Body of pancreas (tissue), 4 donors: ENCODE data around the gene ADH5. TPM values are rescaled to one million over a fixed set of nuclear protein-coding genes. Genes with fewer than 3 reads are reported as not detected.

Source experiments
- ATAC-seq: fragments of 150-250 bp; one replicate; pipeline ENCODE4 v1.9.1; 2016
- DNase-seq, 4 donors: peaks; one replicate each; pipeline ENCODE4 v3.0.0-alpha.2; 2019
- H3K27ac ChIP-seq, 4 donors: fragments of 200-600 bp; sonication (generic); 1 replicate in 3 of 4; 2 replicates in 1 of 4; pipeline versions ENCODE4 v1.5.1 to v1.6.1; 2016 to 2019; ENCODE audit warnings: mild to moderate bottlenecking in 1 of 4, mixed read lengths in 1 of 4, moderate library complexity in 1 of 4
- H3K27me3 ChIP-seq, 2 donors: fragments of 200-600 bp; sonication (generic); one replicate each; pipeline ENCODE4 v1.6.0; 2016; ENCODE audit warnings: mild to moderate bottlenecking in 1 of 2
- H3K36me3 ChIP-seq, 2 donors: fragments of 200-600 bp; sonication (generic); replicated peaks in 1 of 2; 2 replicates each; pipeline ENCODE4 v1.5.1; 2016; ENCODE audit warnings: low read depth in 2 of 2; ENCODE audit not compliant: insufficient read depth in 1 of 2
- H3K4me1 ChIP-seq: fragments of 200-600 bp; sonication (generic); one replicate; pipeline ENCODE4 v1.6.0; 2016
- H3K4me3 ChIP-seq, 2 donors: fragments of 200-600 bp; sonication (generic); 1 replicate in 1 of 2; 2 replicates in 1 of 2; pipeline ENCODE4 v1.5.1; 2016 to 2019
- H3K9me3 ChIP-seq, 3 donors: fragments of 200-600 bp; sonication (generic); 1 replicate in 2 of 3; 2 replicates in 1 of 3; pipeline ENCODE4 v1.5.1; 2016
- POLR2A ChIP-seq, 3 donors: fragments of 450-650 bp; IDR thresholded peaks; one replicate each; pipeline ENCODE4 v1.6.1; 2016; ENCODE audit warnings: antibody characterized with exemption in 3 of 3, mild to moderate bottlenecking in 2 of 3
- WGBS, 2 donors: methylation state at CpG; one replicate each; pipeline ENCODE4 v1.1.5; 2017; 5-methylcytosine and 5-hydroxymethylcytosine counted together
- intact Hi-C: fragments of 100-400 bp; cut with DNase I; formaldehyde crosslinking; loops from one replicate; pipeline ENCODE4 v1.15.1; 2023
- total RNA-seq, 2 donors: library from RNA; depleted of rRNA; stranded (reverse); fragments of >200 nt; gene quantifications; one replicate each; pipeline ENCODE4 v1.1.0, GENCODE V29; 2016
- TF ChIP-seq, protein P1 (sequence below), 7 experiments: fragments of 450-650 bp in 4 of 7; fragments of 200-600 bp in 3 of 7; sonication (generic) in 3 of 7; IDR thresholded peaks; one replicate each; pipeline ENCODE4 v1.5.1; 2016 to 2019; ENCODE audit warnings: antibody characterized with exemption in 7 of 7

ADH5 gene
- total RNA-seq, 2 donors from 2014 or later = 30.0 to 63.3 TPM

DNA sequence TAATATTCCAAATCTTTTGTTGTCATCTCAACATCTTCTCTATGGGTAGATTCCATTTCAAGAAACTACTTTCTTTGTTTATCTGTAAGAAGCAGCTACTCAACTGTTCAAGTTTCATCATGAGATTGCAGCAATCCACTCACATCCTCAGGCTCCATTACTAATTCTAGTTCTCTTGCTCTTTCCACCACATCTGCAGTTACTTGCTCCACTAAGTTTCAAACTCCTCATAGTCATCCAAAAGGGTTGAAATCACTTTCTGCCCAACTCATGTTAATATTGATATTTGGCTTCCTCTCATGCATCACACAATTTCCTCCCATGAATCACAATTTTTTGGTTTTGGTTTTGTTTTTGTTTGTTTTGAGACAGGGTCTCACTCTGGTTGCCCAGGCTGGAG, 35.7 kb downstream of the ADH5 start:
- no peak overlapping the region for H3K4me3 ChIP-seq
- H3K27me3 ChIP-seq = no peaks in the 10 kb centered on the region
- peaks cover 3% of the 10 kb centered on the region for H3K4me1 ChIP-seq
- intact Hi-C loops = loop anchor here (10.0 kb wide), 1 partner anchor 58 kb away; the partner anchor contains the start of gene METAP1
- no peak overlapping the region for H3K27ac ChIP-seq
- no peaks in the 10 kb centered on the region for H3K9me3 ChIP-seq
- no peak for DNase-seq
- no peak for ATAC-seq
- TF ChIP-seq, protein P1, sequence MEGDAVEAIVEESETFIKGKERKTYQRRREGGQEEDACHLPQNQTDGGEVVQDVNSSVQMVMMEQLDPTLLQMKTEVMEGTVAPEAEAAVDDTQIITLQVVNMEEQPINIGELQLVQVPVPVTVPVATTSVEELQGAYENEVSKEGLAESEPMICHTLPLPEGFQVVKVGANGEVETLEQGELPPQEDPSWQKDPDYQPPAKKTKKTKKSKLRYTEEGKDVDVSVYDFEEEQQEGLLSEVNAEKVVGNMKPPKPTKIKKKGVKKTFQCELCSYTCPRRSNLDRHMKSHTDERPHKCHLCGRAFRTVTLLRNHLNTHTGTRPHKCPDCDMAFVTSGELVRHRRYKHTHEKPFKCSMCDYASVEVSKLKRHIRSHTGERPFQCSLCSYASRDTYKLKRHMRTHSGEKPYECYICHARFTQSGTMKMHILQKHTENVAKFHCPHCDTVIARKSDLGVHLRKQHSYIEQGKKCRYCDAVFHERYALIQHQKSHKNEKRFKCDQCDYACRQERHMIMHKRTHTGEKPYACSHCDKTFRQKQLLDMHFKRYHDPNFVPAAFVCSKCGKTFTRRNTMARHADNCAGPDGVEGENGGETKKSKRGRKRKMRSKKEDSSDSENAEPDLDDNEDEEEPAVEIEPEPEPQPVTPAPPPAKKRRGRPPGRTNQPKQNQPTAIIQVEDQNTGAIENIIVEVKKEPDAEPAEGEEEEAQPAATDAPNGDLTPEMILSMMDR (IDR thresholded peaks at IDR 0.05) = no peak
- no peak for TF ChIP-seq POLR2A (IDR thresholded peaks at IDR 0.05)
- H3K36me3 ChIP-seq = peaks cover 0 to 3% of the 10 kb centered on the region in 2 donors

DNA sequence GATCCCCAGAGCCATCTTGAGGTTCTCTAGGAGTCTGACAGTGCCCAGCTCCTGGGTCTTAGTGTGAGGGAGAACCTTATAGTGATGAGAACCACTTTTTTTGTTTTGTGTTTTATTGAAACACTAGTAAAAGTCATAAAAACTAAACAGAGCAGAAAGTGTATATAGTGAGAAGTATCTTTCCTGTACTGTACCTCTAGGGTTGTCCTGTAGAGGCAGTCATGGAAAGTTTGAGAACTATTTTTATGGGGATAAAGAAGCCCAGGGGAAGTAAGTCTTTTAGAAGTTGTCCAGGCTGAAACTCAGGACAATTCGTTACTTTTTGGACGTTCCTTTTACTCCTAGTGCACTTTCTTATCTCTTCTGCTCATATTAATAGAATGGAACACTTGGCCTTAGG, 40.9 kb downstream of the ADH5 start:
- Histone ChIP-seq H3K4me3 (no peak overlapping the region), H3K36me3 (no peaks in the 10 kb centered on the region), H3K27me3 (no peaks in the 10 kb centered on the region), H3K27ac (no peak overlapping the region), H3K9me3 (no peaks in the 10 kb centered on the region), H3K4me1 (no peaks in the 10 kb centered on the region)
- TF ChIP-seq POLR2A (IDR thresholded peaks at IDR 0.05) = no peak
- TF ChIP-seq, protein P1 (IDR thresholded peaks at IDR 0.05) = no peak
- DNase-seq = no peak
- 80 to 91% methylated on average over 2 of the region's 2 CpGs for WGBS, 2 donors
- no peak for ATAC-seq
- intact Hi-C loops = no loop called here

DNA sequence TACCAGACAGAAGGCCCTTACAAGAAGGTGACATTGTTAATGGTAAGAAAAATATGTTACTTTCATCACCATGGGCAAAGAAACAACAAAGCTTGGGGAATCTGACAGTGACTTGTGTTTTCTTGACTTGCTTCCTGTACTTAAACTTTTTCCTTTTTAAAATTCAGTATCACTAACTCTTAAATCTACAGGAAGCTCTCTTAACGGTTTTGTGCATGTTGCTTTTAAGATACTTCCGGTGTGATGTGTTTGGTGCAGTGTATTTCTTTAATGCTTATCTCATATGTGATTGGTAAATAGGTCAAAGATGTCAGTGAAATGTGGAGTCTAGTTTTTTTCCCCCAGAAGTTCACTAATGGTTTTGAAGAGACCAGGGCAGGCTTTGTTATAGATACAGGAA, 45.2 kb downstream of the ADH5 start:
- TF ChIP-seq, protein P1 (IDR thresholded peaks at IDR 0.05) = no peak
- TF ChIP-seq POLR2A (IDR thresholded peaks at IDR 0.05) = no peak
- Histone ChIP-seq H3K27me3 (no peaks in the 10 kb centered on the region), H3K4me3 (no peak overlapping the region), H3K27ac (no peak overlapping the region), H3K9me3 (no peaks in the 10 kb centered on the region), H3K36me3 (no peaks in the 10 kb centered on the region), H3K4me1 (no peaks in the 10 kb centered on the region)
- no peak for DNase-seq
- 33 to 37% methylated on average over 2 of the region's 2 CpGs for WGBS, 2 donors
- intact Hi-C loops = no loop called here
- no peak for ATAC-seq

DNA sequence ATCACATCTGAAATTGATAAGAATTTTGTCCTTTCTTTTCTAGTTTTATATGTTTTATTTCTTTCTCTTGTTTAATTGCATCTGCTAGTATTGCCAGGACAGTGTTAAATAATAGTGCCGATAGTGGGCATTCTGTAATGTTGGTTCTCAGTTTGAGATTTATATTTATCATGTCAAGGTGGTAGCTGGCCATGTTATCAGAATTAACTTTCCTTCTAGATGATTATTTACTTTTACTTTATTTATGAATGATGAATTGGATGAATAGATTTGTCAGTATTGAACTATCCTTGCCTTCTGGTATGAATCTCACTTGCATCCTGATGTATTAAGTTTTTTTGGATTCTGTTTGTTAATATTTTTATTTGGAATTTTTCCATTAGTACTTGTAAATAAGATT, 50.4 kb downstream of the ADH5 start:
- ATAC-seq (no peak), DNase-seq (no peak)
- TF ChIP-seq, protein P1 (IDR thresholded peaks at IDR 0.05) = no peak
- no peak for TF ChIP-seq POLR2A (IDR thresholded peaks at IDR 0.05)
- no peaks in the 10 kb centered on the region for H3K27me3 ChIP-seq
- intact Hi-C loops = no loop called here
- no peaks in the 10 kb centered on the region for H3K4me1 ChIP-seq
- H3K4me3 ChIP-seq = no peak overlapping the region
- H3K36me3 ChIP-seq = no peaks in the 10 kb centered on the region
- no peak overlapping the region for H3K27ac ChIP-seq
- H3K9me3 ChIP-seq = no peaks in the 10 kb centered on the region
- WGBS, 2 donors = 100% methylated on average over 1 of the region's 1 CpG

DNA sequence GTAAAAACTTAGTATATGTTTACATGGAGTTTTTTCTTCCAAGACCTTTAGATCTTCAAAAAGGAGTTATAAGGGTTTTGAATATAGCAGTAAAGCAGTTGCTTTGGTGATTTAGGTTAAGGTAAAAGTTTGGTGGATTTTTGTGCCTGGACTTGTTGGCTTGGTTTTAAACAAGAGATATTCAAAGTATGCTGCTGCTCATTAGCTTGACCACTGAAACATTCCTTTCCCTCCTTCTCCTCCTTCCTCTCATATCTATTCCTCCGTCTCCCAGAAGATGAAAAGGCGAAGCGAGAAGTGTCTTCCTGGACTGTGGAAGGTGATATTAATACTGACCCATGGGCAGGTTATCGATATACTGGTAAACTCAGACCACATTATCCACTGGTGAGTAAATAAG, 54.6 kb downstream of the ADH5 start:
- Histone ChIP-seq H3K27ac (no peak overlapping the region), H3K4me1 (no peaks in the 10 kb centered on the region), H3K9me3 (no peaks in the 10 kb centered on the region), H3K27me3 (no peaks in the 10 kb centered on the region), H3K4me3 (no peak overlapping the region), H3K36me3 (no peaks in the 10 kb centered on the region)
- TF ChIP-seq, protein P1 (IDR thresholded peaks at IDR 0.05) = no peak
- TF ChIP-seq POLR2A (IDR thresholded peaks at IDR 0.05) = no peak
- ATAC-seq (no peak), DNase-seq (no peak)
- intact Hi-C loops = no loop called here
- 91 to 94% methylated on average over 4 of the region's 4 CpGs for WGBS, 2 donors
